HL-60 (cell line): ENCODE data around the gene FBN1.

ENCODE experiments used
- DNase-seq, 2 experiments: peaks; one replicate each; pipeline ENCODE4 v3.0.0-alpha.2; 2010 to 2020; ENCODE audit warnings: low read depth in 1 of 2, low spot score in 1 of 2
- H3K27ac ChIP-seq: fragments of 250-450 bp; sonication (Bioruptor Pico); replicated peaks from 2 replicates; pipeline ENCODE4 v1.5.1; 2020; ENCODE audit warnings: mild to moderate bottlenecking, moderate library complexity
- H3K27me3 ChIP-seq: fragments of 250-450 bp; sonication (Bioruptor Pico); 2 replicates; pipeline ENCODE4 v1.5.1; 2021; ENCODE audit warnings: mild to moderate bottlenecking, moderate library complexity; ENCODE audit not compliant: insufficient read depth, poor library complexity, severe bottlenecking
- H3K4me3 ChIP-seq: replicated peaks from 2 replicates; pipeline ENCODE4 v1.5.1; 2011; ENCODE audit warnings: mild to moderate bottlenecking, control low read depth, low read length; ENCODE audit not compliant: insufficient read depth
- GABPA ChIP-seq: IDR thresholded peaks from 2 replicates; pipeline ENCODE4 v1.6.1; 2012; ENCODE audit warnings: low read depth
- POLR2AphosphoS5 ChIP-seq: IDR thresholded peaks from 2 replicates; pipeline ENCODE4 v1.6.1; 2012; ENCODE audit warnings: low read depth
- REST ChIP-seq: IDR thresholded peaks from 2 replicates; pipeline ENCODE4 v1.6.1; 2012; ENCODE audit warnings: low read depth; ENCODE audit not compliant: insufficient replicate concordance
- SPI1 ChIP-seq: IDR thresholded peaks from 2 replicates; pipeline ENCODE4 v1.6.1; 2012; ENCODE audit warnings: low read depth, mild to moderate bottlenecking, borderline replicate concordance
- TF ChIP-seq, protein P1 (sequence below): IDR thresholded peaks from one replicate; pipeline ENCODE4 v1.5.1; 2011; ENCODE audit warnings: low read length, control low read depth, inconsistent platforms; ENCODE audit not compliant: insufficient read depth

The FBN1 gene

GRCh38 chr15:48510976-48511375 is 134.5 kb downstream of the FBN1 start:
- H3K27me3 ChIP-seq: no peaks in the 10 kb centered on the region
- DNase-seq: no peak
- no peak for TF ChIP-seq REST
- no peak for TF ChIP-seq GABPA
- TF ChIP-seq, protein P1, sequence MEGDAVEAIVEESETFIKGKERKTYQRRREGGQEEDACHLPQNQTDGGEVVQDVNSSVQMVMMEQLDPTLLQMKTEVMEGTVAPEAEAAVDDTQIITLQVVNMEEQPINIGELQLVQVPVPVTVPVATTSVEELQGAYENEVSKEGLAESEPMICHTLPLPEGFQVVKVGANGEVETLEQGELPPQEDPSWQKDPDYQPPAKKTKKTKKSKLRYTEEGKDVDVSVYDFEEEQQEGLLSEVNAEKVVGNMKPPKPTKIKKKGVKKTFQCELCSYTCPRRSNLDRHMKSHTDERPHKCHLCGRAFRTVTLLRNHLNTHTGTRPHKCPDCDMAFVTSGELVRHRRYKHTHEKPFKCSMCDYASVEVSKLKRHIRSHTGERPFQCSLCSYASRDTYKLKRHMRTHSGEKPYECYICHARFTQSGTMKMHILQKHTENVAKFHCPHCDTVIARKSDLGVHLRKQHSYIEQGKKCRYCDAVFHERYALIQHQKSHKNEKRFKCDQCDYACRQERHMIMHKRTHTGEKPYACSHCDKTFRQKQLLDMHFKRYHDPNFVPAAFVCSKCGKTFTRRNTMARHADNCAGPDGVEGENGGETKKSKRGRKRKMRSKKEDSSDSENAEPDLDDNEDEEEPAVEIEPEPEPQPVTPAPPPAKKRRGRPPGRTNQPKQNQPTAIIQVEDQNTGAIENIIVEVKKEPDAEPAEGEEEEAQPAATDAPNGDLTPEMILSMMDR: no peak
- TF ChIP-seq SPI1: no peak
- TF ChIP-seq POLR2AphosphoS5: no peak

DNA sequence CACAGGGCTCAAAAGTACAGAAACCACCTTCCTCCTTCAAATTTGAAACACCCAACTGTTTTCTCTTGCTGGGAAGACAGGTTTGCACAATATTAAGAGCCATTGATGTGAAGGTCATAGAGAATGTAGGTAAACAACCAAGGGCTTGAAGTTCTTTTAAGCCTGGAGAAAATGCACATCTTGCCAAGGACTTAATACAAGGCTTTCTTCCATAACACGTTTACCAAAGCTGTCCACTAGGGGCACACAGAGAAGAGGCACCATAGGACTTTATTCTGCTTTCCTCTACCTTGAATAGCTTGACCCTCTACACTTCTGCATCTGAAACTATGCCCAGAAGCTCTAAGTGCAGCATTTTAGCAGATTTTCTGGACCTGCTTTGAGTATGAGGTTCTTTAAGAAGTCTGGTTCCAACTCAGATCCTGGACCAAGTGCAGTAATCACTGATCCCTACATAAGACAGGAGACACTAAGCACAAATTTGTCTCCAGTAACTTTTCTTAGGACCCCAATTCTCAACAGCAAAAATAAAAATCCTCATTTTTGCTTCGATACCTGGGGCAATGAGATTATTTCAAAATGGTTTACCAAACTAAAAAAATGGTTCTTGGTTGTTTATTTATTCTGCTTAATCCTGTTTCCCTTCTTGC is 138.0 kb downstream of the FBN1 start:
- peak in 1 of 2 experiments; percentile 47 for DNase-seq
- TF ChIP-seq, protein P1: peak; percentile 63
- TF ChIP-seq SPI1: no peak
- Histone ChIP-seq H3K27ac (no peak overlapping the region), H3K27me3 (no peaks in the 10 kb centered on the region), H3K4me3 (no peak overlapping the region)

More at GRCh38 chr15:48510976-48511375, 134.5 kb downstream of the FBN1 start:
- no peak overlapping the region for H3K27ac ChIP-seq
- no peak overlapping the region for H3K4me3 ChIP-seq

- DNase-seq: no peak
- Histone ChIP-seq H3K27me3 (no peaks in the 10 kb centered on the region), H3K4me3 (no peak overlapping the region), H3K27ac (no peak overlapping the region)
- TF ChIP-seq, protein P1: no peak
Measured at GRCh38 chr15:48505067-48505466, 140.4 kb downstream of the FBN1 start.

DNA sequence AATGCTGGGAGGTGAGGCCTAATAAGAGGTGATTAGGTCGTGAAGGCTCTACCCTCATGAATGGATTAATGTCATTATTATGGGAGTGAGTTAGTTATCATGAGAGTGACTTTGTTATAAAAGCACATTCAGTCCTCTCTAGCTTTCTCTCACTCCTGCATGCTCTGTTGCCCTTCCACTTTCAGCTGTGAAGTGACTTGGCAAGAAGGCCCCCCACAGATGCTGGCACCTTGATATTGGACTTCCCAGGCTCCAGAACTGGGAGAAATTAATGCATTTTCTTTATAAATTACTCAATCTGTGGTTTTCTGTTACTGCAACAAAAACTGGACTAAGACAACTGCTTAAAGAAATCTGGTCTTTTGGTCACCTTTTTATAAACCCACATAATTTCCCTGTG is 144.3 kb downstream of the FBN1 start:
- no peaks in the 10 kb centered on the region for H3K27me3 ChIP-seq
- H3K4me3 ChIP-seq: no peak overlapping the region
- no peak for TF ChIP-seq REST
- H3K27ac ChIP-seq: no peak overlapping the region
- no peak for DNase-seq
